HEK293 (cell line): ENCODE measurements around the gene CDK6.

Source experiments
- CTCF ChIA-PET: fragments of 350-600 bp; formaldehyde crosslinking; extraction: SDS; loops from one replicate; lab custom pipeline; 2021; ENCODE audit warnings: antibody characterized with exemption; lab: Yijun Ruan, JAX
- POLR2A ChIA-PET: fragments of 300-600 bp; formaldehyde crosslinking; extraction: SDS; loops from one replicate; lab custom pipeline; 2020; ENCODE audit warnings: antibody characterized with exemption, inconsistent platforms; lab: Yijun Ruan, JAX
- H3K27ac ChIP-seq: fragments of 200-500 bp; sonication (Bioruptor generic); 2 replicates; pipeline ENCODE4 v1.5.1; 2014; ENCODE audit warnings: low read depth, low read length, control low read depth, inconsistent platforms; ENCODE audit errors: extremely low read depth
- H3K36me3 ChIP-seq, 2 experiments: fragments of 200-500 bp in 1 of 2; sonication (Bioruptor generic) in 1 of 2; 1 replicate in 1 of 2; 2 replicates in 1 of 2; pipeline ENCODE4 v1.5.1; 2014 to 2017; ENCODE audit warnings: inconsistent platforms in 2 of 2, low read length in 2 of 2; ENCODE audit not compliant: control insufficient read depth in 2 of 2, insufficient read depth in 1 of 2
- H3K4me1 ChIP-seq: fragments of 200-500 bp; sonication (Bioruptor generic); 2 replicates; pipeline ENCODE4 v1.5.1; 2014; ENCODE audit warnings: mild to moderate bottlenecking, low read length, inconsistent platforms; ENCODE audit not compliant: control insufficient read depth, insufficient read depth
- H3K4me3 ChIP-seq: 2 replicates; pipeline ENCODE4 v1.5.1; 2011; ENCODE audit warnings: low read depth, mild to moderate bottlenecking, control low read depth, low read length, moderate library complexity
- H3K9me3 ChIP-seq: fragments of 200-500 bp; sonication (Bioruptor generic); 2 replicates; pipeline ENCODE4 v1.5.1; 2014; ENCODE audit warnings: low read depth, low read length, inconsistent platforms; ENCODE audit not compliant: control insufficient read depth, insufficient read depth
- EGR2 ChIP-seq: fragments of 450-650 bp; formaldehyde crosslinking; IDR thresholded peaks from 2 replicates; pipeline ENCODE4 v1.5.1; 2016; ENCODE audit warnings: low read depth, missing biosample characterization, missing genetic modification characterization
- MZF1 ChIP-seq: fragments of 450-650 bp; formaldehyde crosslinking; IDR thresholded peaks from 2 replicates; pipeline ENCODE4 v1.5.1; 2017; ENCODE audit warnings: missing biosample characterization, missing genetic modification characterization, borderline replicate concordance
- OVOL3 ChIP-seq: fragments of 450-650 bp; formaldehyde crosslinking; IDR thresholded peaks from 2 replicates; pipeline ENCODE4 v1.5.1; 2016; ENCODE audit warnings: missing biosample characterization, missing genetic modification characterization
- TCF7L2 ChIP-seq: IDR thresholded peaks from 2 replicates; pipeline ENCODE4 v1.6.1; 2011; ENCODE audit warnings: low read depth, mild to moderate bottlenecking, inconsistent platforms, low read length, moderate library complexity, borderline replicate concordance
- ZBTB17 ChIP-seq: fragments of 450-650 bp; formaldehyde crosslinking; IDR thresholded peaks from 2 replicates; pipeline ENCODE4 v1.5.1; 2016; ENCODE audit warnings: missing biosample characterization, missing genetic modification characterization
- ZFP69B ChIP-seq: fragments of 450-650 bp; formaldehyde crosslinking; IDR thresholded peaks from 2 replicates; pipeline ENCODE4 v1.5.1; 2016; ENCODE audit warnings: missing biosample characterization, missing genetic modification characterization
- ZNF132 ChIP-seq: fragments of 450-650 bp; formaldehyde crosslinking; IDR thresholded peaks from 2 replicates; pipeline ENCODE4 v1.5.1; 2017; ENCODE audit warnings: missing biosample characterization, missing genetic modification characterization, borderline replicate concordance
- ZNF184 ChIP-seq: fragments of 450-650 bp; IDR thresholded peaks from 2 replicates; pipeline ENCODE4 v1.5.1; 2018; ENCODE audit warnings: missing biosample characterization, mild to moderate bottlenecking, missing genetic modification characterization
- ZNF2 ChIP-seq: fragments of 450-650 bp; formaldehyde crosslinking; IDR thresholded peaks from 2 replicates; pipeline ENCODE4 v1.5.1; 2016; ENCODE audit warnings: missing biosample characterization, missing genetic modification characterization
- ZNF335 ChIP-seq: fragments of 450-650 bp; formaldehyde crosslinking; conservative IDR thresholded peaks from 2 replicates; pipeline ENCODE4 v1.5.1; 2016; ENCODE audit warnings: missing biosample characterization, missing genetic modification characterization
- ZNF341 ChIP-seq: fragments of 450-650 bp; formaldehyde crosslinking; IDR thresholded peaks from 2 replicates; pipeline ENCODE4; 2016; ENCODE audit warnings: low read depth, missing biosample characterization, missing genetic modification characterization
- ZNF37A ChIP-seq: fragments of 450-650 bp; IDR thresholded peaks from 2 replicates; pipeline ENCODE4 v1.5.1; 2018; ENCODE audit warnings: missing biosample characterization, missing genetic modification characterization
- ZNF416 ChIP-seq: fragments of 450-650 bp; formaldehyde crosslinking; IDR thresholded peaks from 2 replicates; pipeline ENCODE4 v1.5.1; 2016; ENCODE audit warnings: missing biosample characterization, missing genetic modification characterization
- ZNF473 ChIP-seq: fragments of 450-650 bp; formaldehyde crosslinking; IDR thresholded peaks from 2 replicates; pipeline ENCODE4 v1.5.1; 2017; ENCODE audit warnings: missing biosample characterization, missing genetic modification characterization
- ZNF501 ChIP-seq: fragments of 450-650 bp; formaldehyde crosslinking; IDR thresholded peaks from 2 replicates; pipeline ENCODE4 v1.5.1; 2016; ENCODE audit warnings: missing biosample characterization, missing genetic modification characterization
- ZNF544 ChIP-seq: fragments of 450-650 bp; formaldehyde crosslinking; IDR thresholded peaks from 2 replicates; pipeline ENCODE4 v1.5.0; 2017; ENCODE audit warnings: missing biosample characterization, missing genetic modification characterization
- ZNF558 ChIP-seq: fragments of 450-650 bp; formaldehyde crosslinking; IDR thresholded peaks from 2 replicates; pipeline ENCODE4 v1.5.1; 2016; ENCODE audit warnings: missing biosample characterization, missing genetic modification characterization
- ZNF560 ChIP-seq: fragments of 450-650 bp; formaldehyde crosslinking; IDR thresholded peaks from 2 replicates; pipeline ENCODE4 v1.5.1; 2017; ENCODE audit warnings: missing biosample characterization, missing genetic modification characterization, borderline replicate concordance
- ZNF621 ChIP-seq: fragments of 450-650 bp; formaldehyde crosslinking; IDR thresholded peaks from 2 replicates; pipeline ENCODE4 v1.5.1; 2017; ENCODE audit warnings: missing biosample characterization, missing genetic modification characterization
- ZNF624 ChIP-seq: fragments of 450-650 bp; formaldehyde crosslinking; IDR thresholded peaks from 2 replicates; pipeline ENCODE4 v1.5.1; 2017; ENCODE audit warnings: missing biosample characterization, missing genetic modification characterization
- ZNF776 ChIP-seq: fragments of 450-650 bp; formaldehyde crosslinking; IDR thresholded peaks from 2 replicates; pipeline ENCODE4 v1.5.0; 2017; ENCODE audit warnings: missing biosample characterization, missing genetic modification characterization, borderline replicate concordance
- TF ChIP-seq, protein P1 (sequence below): fragments of 450-650 bp; formaldehyde crosslinking; IDR thresholded peaks from 2 replicates; pipeline ENCODE4 v1.5.1; 2016; ENCODE audit warnings: missing biosample characterization, missing genetic modification characterization
- TF ChIP-seq, protein P2 (sequence below): fragments of 450-650 bp; formaldehyde crosslinking; IDR thresholded peaks from 2 replicates; pipeline ENCODE4 v1.5.1; 2016; ENCODE audit warnings: missing biosample characterization, missing genetic modification characterization
- TF ChIP-seq, protein P3 (sequence below): fragments of 450-650 bp; formaldehyde crosslinking; IDR thresholded peaks from 2 replicates; pipeline ENCODE4 v1.5.1; 2016; ENCODE audit warnings: missing biosample characterization, missing genetic modification characterization
- TF ChIP-seq, protein P4 (sequence below): fragments of 450-650 bp; IDR thresholded peaks from 2 replicates; pipeline ENCODE4 v1.5.1; 2018; ENCODE audit warnings: missing biosample characterization, missing genetic modification characterization

Gene CDK6

DNA sequence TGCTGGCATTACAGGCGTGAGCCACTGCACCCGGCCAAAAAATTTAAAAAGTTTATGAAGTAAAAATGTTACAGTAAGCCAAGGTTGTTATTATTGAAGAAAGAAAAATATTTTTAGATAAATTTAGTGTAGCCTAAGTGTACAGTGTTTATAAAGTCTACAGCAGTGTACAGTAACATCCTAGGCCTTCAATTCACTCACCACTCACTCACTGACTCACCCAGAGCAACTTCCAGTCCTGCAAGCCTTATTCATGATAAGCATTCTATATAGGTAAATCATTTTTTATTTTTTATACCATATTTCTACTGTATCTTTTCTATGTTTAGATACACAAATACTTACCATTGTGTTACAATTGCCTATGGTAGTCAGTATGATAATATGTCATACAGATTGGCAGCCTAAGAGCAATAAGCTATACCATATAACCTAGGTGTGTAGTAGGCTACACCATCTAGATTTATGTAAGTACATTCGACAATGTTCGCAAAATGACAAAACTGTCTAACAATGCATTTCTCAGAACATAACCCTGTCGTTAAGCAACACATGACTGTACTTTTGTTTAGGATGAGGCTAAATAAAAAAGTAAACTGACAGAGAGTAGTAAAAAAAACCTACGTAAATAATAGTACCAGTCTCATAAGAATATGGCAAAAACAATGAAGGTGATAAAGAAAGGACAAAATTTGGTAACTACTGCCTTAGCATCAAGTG, 168.4 kb downstream of the CDK6 start:
- H3K27ac ChIP-seq: no peak overlapping the region
- no peaks in the 10 kb centered on the region for H3K4me1 ChIP-seq
- ChIA-PET CTCF (no interaction called here), POLR2A (no interaction called here)
- no peak overlapping the region for H3K4me3 ChIP-seq
- peaks cover 0 to 6% of the 10 kb centered on the region in 2 experiments; a peak in 2 of 3 replicates for H3K36me3 ChIP-seq
- H3K9me3 ChIP-seq: no peaks in the 10 kb centered on the region
- TF ChIP-seq ZNF132: no peak
- no peak for TF ChIP-seq ZNF544 (tag by site-specific recombination)
- no peak for TF ChIP-seq OVOL3 (tag by site-specific recombination)
- TF ChIP-seq ZNF776: no peak
- TF ChIP-seq ZNF621 (tag by site-specific recombination): no peak
- no peak for TF ChIP-seq ZNF37A (tag by site-specific recombination)
- TF ChIP-seq, protein P1, sequence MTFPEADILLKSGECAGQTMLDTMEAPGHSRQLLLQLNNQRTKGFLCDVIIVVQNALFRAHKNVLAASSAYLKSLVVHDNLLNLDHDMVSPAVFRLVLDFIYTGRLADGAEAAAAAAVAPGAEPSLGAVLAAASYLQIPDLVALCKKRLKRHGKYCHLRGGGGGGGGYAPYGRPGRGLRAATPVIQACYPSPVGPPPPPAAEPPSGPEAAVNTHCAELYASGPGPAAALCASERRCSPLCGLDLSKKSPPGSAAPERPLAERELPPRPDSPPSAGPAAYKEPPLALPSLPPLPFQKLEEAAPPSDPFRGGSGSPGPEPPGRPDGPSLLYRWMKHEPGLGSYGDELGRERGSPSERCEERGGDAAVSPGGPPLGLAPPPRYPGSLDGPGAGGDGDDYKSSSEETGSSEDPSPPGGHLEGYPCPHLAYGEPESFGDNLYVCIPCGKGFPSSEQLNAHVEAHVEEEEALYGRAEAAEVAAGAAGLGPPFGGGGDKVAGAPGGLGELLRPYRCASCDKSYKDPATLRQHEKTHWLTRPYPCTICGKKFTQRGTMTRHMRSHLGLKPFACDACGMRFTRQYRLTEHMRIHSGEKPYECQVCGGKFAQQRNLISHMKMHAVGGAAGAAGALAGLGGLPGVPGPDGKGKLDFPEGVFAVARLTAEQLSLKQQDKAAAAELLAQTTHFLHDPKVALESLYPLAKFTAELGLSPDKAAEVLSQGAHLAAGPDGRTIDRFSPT (tag by site-specific recombination): no peak
- TF ChIP-seq, protein P2, sequence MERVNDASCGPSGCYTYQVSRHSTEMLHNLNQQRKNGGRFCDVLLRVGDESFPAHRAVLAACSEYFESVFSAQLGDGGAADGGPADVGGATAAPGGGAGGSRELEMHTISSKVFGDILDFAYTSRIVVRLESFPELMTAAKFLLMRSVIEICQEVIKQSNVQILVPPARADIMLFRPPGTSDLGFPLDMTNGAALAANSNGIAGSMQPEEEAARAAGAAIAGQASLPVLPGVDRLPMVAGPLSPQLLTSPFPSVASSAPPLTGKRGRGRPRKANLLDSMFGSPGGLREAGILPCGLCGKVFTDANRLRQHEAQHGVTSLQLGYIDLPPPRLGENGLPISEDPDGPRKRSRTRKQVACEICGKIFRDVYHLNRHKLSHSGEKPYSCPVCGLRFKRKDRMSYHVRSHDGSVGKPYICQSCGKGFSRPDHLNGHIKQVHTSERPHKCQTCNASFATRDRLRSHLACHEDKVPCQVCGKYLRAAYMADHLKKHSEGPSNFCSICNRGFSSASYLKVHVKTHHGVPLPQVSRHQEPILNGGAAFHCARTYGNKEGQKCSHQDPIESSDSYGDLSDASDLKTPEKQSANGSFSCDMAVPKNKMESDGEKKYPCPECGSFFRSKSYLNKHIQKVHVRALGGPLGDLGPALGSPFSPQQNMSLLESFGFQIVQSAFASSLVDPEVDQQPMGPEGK (tag by site-specific recombination): no peak
- no peak for TF ChIP-seq ZNF560
- no peak for TF ChIP-seq ZFP69B (tag by site-specific recombination)
- no peak for TF ChIP-seq MZF1 (tag by site-specific recombination)
- TF ChIP-seq ZNF624: no peak

DNA sequence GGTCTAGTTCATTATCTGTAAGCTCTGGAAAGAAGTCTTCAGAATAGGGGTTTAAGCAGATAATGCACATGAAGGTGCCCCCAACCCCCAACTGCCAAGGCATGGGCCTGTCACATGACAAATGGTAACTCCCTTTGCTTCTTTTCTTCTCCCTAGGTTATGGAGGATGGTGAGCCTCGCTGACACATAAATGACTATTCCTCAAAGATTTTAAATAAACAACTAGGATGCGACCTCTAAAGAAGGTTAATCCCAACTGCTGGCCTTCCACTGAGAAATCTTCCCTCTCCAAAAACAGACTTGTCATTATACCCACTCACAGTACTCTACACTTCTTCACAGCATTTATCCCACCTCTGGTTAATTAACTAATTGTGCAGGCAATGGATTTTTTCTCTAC, 170.4 kb downstream of the CDK6 start:
- Histone ChIP-seq H3K36me3 (peaks cover 0 to under 1% of the 10 kb centered on the region in 2 experiments; a peak in 2 of 3 replicates), H3K27ac (no peak overlapping the region), H3K4me3 (no peak overlapping the region), H3K9me3 (no peaks in the 10 kb centered on the region), H3K4me1 (no peaks in the 10 kb centered on the region)
- ChIA-PET POLR2A (no interaction called here), CTCF (no interaction called here)
- TF ChIP-seq, protein P3, sequence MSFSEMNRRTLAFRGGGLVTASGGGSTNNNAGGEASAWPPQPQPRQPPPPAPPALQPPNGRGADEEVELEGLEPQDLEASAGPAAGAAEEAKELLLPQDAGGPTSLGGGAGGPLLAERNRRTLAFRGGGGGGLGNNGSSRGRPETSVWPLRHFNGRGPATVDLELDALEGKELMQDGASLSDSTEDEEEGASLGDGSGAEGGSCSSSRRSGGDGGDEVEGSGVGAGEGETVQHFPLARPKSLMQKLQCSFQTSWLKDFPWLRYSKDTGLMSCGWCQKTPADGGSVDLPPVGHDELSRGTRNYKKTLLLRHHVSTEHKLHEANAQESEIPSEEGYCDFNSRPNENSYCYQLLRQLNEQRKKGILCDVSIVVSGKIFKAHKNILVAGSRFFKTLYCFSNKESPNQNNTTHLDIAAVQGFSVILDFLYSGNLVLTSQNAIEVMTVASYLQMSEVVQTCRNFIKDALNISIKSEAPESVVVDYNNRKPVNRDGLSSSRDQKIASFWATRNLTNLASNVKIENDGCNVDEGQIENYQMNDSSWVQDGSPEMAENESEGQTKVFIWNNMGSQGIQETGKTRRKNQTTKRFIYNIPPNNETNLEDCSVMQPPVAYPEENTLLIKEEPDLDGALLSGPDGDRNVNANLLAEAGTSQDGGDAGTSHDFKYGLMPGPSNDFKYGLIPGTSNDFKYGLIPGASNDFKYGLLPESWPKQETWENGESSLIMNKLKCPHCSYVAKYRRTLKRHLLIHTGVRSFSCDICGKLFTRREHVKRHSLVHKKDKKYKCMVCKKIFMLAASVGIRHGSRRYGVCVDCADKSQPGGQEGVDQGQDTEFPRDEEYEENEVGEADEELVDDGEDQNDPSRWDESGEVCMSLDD (tag by site-specific recombination): no peak
- no peak for TF ChIP-seq ZNF184
- no peak for TF ChIP-seq ZNF558 (tag by site-specific recombination)

DNA sequence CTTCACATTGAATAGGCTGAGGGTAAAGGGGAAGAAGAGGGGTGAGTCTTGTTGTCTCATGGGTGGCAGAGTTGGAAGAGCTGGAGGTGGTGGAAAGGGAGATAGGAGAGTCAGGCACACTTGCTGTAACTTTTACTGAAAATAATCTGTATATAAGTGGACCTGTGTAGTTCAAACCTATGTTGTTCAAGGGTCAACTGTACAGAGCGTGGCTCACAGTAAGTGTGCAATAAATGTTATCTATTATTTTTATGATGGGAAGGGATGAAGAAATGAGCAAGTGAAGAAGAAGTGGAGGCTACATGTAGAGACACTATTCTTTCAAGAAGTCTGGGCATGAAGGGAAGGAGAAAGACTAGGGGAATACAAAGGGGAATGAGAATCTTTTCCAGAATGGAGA, 174.7 kb downstream of the CDK6 start:
- Histone ChIP-seq H3K9me3 (no peaks in the 10 kb centered on the region), H3K4me3 (no peak overlapping the region), H3K4me1 (no peaks in the 10 kb centered on the region), H3K36me3 (no peaks in the 10 kb centered on the region), H3K27ac (no peak overlapping the region)
- ChIA-PET CTCF (no interaction called here), POLR2A (no interaction called here)
- TF ChIP-seq ZNF132 (no peak), ZBTB17 (tag by site-specific recombination) (no peak), ZNF2 (tag by site-specific recombination) (no peak), EGR2 (tag by site-specific recombination) (no peak), ZNF473 (tag by site-specific recombination) (no peak), ZNF501 (tag by site-specific recombination) (no peak), ZNF335 (tag by site-specific recombination) (no peak), ZNF341 (tag by site-specific recombination) (no peak), TCF7L2 (no peak), ZNF416 (tag by site-specific recombination) (no peak)
- TF ChIP-seq, protein P4, sequence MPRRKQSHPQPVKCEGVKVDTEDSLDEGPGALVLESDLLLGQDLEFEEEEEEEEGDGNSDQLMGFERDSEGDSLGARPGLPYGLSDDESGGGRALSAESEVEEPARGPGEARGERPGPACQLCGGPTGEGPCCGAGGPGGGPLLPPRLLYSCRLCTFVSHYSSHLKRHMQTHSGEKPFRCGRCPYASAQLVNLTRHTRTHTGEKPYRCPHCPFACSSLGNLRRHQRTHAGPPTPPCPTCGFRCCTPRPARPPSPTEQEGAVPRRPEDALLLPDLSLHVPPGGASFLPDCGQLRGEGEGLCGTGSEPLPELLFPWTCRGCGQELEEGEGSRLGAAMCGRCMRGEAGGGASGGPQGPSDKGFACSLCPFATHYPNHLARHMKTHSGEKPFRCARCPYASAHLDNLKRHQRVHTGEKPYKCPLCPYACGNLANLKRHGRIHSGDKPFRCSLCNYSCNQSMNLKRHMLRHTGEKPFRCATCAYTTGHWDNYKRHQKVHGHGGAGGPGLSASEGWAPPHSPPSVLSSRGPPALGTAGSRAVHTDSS (tag by site-specific recombination): no peak
